Measurements from ENCODE around the gene CNTN6. TPM values are rescaled to one million over a fixed set of nuclear protein-coding genes. Genes with fewer than 3 reads are reported as not detected.
"Not testable (repeated sequence)": the region's sequence is repeated elsewhere in the genome, so short reads cannot be mapped to it uniquely, and the experiment has no call there.

The CNTN6 gene
- total RNA-seq, 1 experiment from 2014 or later, result not detected

- peak; percentile 55 for DNase-seq (ENCODE audit: low spot score)
Measured at GRCh38 chr3:1275495-1275894, 182.7 kb downstream of the CNTN6 start.

GRCh38 chr3:1287815-1288214 is 195.0 kb downstream of the CNTN6 start:
- DNase-seq (ENCODE audit: low spot score), result no peak

GRCh38 chr3:1288805-1289494 is 196.1 kb downstream of the CNTN6 start:
- DNase-seq (ENCODE audit: low spot score), result no peak

GRCh38 chr3:1292571-1293071 is 199.8 kb downstream of the CNTN6 start:
- no peak for DNase-seq (ENCODE audit: low spot score)

- DNase-seq (ENCODE audit: low spot score), result no peak
Measured at GRCh38 chr3:1294586-1294985, 201.8 kb downstream of the CNTN6 start.

GRCh38 chr3:1318296-1319005 is 225.6 kb downstream of the CNTN6 start:
- DNase-seq (ENCODE audit: low spot score), result no peak

- DNase-seq (ENCODE audit: low spot score), result no peak
Measured at GRCh38 chr3:1326546-1326945, 233.7 kb downstream of the CNTN6 start.

GRCh38 chr3:1330107-1330506 is 237.3 kb downstream of the CNTN6 start:
- no peak for DNase-seq (ENCODE audit: low spot score)

GRCh38 chr3:1346386-1346785 is 253.6 kb downstream of the CNTN6 start:
- DNase-seq (ENCODE audit: low spot score), result no peak

GRCh38 chr3:1348547-1348946 is 255.7 kb downstream of the CNTN6 start:
- no peak for DNase-seq (ENCODE audit: low spot score)

GRCh38 chr3:1350885-1351284 is 258.1 kb downstream of the CNTN6 start:
- no peak for DNase-seq (ENCODE audit: low spot score)

- DNase-seq (ENCODE audit: low spot score), result no peak
Measured at GRCh38 chr3:1355691-1356090, 262.9 kb downstream of the CNTN6 start.

GRCh38 chr3:1356101-1356500 is 263.3 kb downstream of the CNTN6 start:
- no peak for DNase-seq (ENCODE audit: low spot score)

GRCh38 chr3:1365528-1365927 is 272.7 kb downstream of the CNTN6 start:
- no peak for DNase-seq (ENCODE audit: low spot score)

- DNase-seq (ENCODE audit: low spot score), result no peak
Measured at GRCh38 chr3:1374471-1374870, 281.6 kb downstream of the CNTN6 start.

GRCh38 chr3:1375145-1375544 is 282.3 kb downstream of the CNTN6 start:
- no peak for DNase-seq (ENCODE audit: low spot score)

GRCh38 chr3:1380926-1381646 is 288.3 kb downstream of the CNTN6 start:
- no peak for DNase-seq (ENCODE audit: low spot score)

- no peak for DNase-seq (ENCODE audit: low spot score)
Measured at GRCh38 chr3:1381647-1382036, 288.8 kb downstream of the CNTN6 start.

- DNase-seq (ENCODE audit: low spot score), result not testable (repeated sequence)
Measured at GRCh38 chr3:1387396-1387905, 294.6 kb downstream of the CNTN6 start.

GRCh38 chr3:1394188-1394587 is 301.4 kb downstream of the CNTN6 start:
- no peak for DNase-seq (ENCODE audit: low spot score)

GRCh38 chr3:1400571-1400970 is 307.7 kb downstream of the CNTN6 start:
- no peak for DNase-seq (ENCODE audit: low spot score)

GRCh38 chr3:1404270-1404962 is 311.6 kb downstream of the CNTN6 start:
- DNase-seq (ENCODE audit: low spot score), result peak; percentile 27
